SKM-1 treated with dmso at 0.1 percent for 144 hours (cell line): ENCODE results near the gene CSAG3.
"Not testable (repeated sequence)": the region's sequence is repeated elsewhere in the genome, so short reads cannot be mapped to it uniquely, and the experiment has no call there.

ENCODE experiments used
- DNase-seq: peaks from one replicate; lab custom pipeline; 2025; ENCODE audit not compliant: unreplicated experiment; lab: John Stamatoyannopoulos, UW

The CSAG3 gene

DNA sequence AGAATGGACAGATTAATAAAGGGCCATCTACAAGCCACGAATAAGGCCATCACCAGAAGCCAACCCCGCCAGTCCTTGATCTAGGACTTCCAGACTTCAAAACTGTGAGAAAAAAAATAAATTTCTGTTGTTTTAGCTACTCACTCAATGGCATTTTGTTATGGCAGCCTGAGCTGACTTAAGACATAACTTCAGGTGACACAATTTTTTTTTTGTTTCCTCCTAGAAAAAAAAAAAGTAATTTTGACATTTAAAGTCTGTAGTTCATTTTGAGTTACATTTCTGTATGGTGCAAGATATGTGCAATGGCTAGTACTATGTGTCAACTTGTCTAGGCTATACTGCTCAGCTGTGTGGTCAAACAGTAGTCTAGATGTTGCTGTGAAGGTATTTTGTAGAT, at the start of gene CSAG3:
Gene CSAG3 (plus strand): TSS at position 301 of the 400 bp plus-strand sequence.
- DNase-seq = not testable (repeated sequence)

DNA sequence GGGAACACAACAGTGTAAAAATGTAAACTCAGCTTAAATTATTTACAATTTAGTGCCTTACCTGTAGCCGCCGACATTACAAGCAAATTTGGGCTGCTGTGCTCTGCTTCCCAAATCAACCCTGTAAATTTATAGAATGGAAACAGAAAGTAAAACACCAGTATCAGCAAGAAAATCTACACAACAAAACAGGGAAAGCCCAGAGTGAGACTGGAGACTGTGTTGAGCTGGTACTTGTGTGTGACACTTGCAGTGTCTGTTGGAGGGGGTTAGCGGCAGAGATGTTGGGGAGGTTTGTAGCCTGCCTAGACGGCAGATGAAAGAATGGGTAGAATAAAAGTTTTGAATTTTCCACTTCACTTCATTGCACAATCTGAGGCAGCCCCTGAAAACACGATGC, 45.8 kb upstream of the CSAG3 start:
- DNase-seq = not testable (repeated sequence)

DNA sequence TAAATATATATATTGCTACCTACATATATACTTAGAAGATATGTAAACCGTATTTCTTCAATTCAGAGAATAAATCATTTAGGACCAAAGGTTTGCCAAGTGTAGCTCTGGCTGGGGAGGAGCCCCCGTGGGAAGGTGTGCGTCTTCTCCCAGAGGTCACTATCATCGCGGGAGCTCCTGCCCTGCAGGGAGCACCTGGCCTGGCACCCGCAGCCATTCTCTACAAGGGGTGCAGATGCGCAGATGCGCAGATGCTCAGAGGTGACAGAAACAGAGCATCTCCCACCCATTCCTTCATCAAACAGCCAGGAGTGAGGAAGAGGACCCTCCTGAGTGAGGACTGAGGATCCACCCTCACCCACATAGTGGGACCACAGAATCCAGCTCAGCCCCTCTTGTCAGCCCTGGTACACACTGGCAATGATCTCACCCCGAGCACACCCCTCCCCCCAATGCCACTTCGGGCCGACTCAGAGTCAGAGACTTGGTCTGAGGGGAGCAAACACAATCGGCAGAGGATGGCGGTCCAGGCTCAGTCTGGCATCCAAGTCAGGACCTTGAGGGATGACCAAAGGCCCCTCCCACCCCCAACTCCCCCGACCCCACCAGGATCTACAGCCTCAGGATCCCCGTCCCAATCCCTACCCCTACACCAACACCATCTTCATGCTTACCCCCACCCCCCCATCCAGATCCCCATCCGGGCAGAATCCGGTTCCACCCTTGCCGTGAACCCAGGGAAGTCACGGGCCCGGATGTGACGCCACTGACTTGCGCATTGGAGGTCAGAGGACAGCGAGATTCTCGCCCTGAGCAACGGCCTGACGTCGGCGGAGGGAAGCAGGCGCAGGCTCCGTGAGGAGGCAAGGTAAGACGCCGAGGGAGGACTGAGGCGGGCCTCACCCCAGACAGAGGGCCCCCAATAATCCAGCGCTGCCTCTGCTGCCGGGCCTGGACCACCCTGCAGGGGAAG, 44.9 kb upstream of the CSAG3 start, which contains the start of gene MAGEA2B:
Gene MAGEA2B (plus strand): TSS at position 814 of the 973 bp plus-strand sequence. CDS start 2,479 bp downstream, outside the sequence.
- DNase-seq = not testable (repeated sequence)

DNA sequence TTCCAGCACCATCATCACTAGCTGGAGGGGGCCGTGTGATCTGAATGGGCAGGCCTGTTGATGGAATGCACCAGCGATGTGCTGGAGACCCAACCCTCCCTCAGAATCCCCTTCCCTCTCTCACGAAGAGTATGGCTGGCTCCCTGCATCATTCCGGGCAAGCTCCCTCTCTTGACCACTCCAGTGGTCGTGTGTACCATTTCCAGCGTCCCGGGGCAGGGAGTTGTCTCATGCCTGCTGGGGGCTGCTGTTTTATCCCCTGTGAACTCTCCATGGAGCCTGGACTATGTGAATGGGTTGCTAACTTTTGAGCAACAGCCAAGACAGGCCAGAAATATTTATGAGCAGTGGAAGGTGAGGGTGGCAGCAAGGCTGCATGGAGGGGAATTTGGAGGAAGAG, 33.6 kb upstream of the CSAG3 start:
- no peak for DNase-seq

DNA sequence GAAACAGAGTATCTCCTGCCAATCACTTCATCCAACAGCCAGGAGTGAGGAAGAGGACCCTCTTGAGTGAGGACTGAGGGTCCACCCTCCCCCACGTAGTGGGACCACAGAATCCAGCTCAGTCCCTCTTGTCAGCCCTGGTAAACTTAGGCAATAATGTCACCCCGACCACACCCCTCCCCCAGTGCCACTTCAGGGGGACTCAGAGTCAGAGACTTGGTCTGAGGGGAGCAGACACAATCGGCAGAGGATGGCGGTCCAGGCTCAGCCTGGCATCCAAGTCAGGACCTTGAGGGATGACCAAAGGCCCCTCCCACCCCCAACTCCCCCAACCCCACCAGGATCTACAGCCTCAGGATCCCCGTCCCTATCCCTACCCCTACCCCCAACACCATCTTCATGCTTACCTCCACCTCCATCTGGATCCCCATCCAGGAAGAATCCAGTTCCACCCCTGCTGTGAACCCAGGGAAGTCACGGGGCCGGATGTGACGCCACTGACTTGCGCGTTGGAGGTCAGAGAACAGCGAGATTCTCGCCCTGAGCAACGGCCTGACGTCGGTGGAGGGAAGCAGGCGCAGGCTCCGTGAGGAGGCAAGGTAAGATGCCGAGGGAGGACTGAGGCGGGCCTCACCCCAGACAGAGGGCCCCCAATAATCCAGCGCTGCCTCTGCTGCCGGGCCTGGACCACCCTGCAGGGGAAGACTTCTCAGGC, 25.6 kb upstream of the CSAG3 start, which contains the start of the genes CSAG1 and MAGEA12:
Gene CSAG1 (minus strand): TSS at position 461 of the 715 bp plus-strand sequence. CDS start 1,261 bp downstream, outside the sequence.
Gene MAGEA12 (plus strand): TSS at position 497 of the 715 bp plus-strand sequence. CDS start 2,405 bp downstream, outside the sequence.
- no peak for DNase-seq

DNA sequence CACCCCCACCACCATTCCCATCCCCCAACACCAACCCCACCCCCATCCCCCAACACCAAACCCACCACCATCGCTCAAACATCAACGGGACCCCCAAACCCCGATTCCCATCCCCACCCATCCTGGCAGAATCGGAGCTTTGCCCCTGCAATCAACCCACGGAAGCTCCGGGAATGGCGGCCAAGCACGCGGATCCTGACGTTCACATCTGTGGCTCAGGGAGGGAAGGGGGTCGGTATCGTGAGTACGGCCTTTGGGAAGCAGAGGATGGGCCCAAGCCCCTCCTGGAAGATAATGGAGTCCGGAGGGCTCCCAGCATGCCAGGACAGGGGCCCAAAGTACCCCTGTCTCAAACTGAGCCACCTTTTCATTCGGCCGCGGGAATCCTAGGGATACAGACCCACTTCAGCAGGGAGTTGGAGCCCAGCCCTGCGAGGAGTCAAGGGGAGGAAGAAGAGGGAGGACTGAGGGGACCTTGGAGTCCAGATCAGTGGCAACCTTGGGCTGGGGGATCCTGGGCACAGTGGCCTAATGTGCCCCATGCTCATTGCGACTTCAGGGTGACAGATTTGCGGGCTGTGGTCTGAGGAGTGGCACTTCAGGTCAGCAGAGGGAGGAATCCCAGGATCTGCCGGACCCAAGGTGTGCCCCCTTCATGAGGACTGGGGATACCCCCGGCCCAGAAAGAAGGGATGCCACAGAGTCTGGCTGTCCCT, 24.7 kb upstream of the CSAG3 start:
- DNase-seq = not testable (repeated sequence)

DNA sequence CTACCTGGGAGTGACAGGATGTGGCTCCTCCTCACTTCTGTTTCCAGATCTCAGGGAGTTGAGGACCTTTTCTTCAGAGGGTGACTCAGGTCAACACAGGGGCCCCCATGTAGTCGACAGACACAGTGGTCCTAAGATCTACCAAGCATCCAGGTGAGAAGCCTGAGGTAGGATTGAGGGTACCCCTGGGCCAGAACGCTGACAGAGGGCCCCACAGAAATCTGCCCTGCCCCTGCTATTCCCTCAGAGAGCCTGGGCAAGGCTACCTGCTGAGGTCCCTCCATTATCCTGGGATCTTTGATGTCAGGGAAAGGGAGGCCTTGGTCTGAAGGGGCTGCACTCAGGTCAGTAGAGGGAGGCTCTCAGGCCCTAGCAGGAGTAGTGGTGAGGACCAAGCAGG, 23.9 kb upstream of the CSAG3 start:
- DNase-seq = no peak

DNA sequence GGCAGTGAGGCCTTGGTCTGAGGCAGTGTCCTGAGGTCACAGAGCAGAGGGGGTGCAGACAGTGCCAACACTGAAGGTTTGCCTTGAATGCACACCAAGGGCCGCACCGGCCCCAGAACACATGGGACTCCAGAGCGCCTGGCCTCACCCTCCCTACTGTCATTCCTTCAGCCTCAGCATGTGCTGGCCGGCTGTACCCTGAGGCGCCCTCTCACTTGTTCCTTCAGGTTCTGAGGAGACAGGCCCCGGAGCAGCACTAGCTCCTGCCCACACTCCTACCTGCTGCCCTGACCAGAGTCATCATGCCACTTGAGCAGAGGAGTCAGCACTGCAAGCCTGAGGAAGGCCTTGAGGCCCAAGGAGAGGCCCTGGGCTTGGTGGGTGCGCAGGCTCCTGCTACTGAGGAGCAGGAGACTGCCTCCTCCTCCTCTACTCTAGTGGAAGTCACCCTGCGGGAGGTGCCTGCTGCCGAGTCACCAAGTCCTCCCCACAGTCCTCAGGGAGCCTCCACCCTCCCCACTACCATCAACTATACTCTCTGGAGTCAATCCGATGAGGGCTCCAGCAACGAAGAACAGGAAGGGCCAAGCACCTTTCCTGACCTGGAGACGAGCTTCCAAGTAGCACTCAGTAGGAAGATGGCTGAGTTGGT, 23.0 kb upstream of the CSAG3 start:
- DNase-seq = no peak

DNA sequence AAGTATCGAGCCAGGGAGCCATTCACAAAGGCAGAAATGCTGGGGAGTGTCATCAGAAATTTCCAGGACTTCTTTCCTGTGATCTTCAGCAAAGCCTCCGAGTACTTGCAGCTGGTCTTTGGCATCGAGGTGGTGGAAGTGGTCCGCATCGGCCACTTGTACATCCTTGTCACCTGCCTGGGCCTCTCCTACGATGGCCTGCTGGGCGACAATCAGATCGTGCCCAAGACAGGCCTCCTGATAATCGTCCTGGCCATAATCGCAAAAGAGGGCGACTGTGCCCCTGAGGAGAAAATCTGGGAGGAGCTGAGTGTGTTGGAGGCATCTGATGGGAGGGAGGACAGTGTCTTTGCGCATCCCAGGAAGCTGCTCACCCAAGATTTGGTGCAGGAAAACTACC, 22.5 kb upstream of the CSAG3 start:
- DNase-seq = not testable (repeated sequence)

DNA sequence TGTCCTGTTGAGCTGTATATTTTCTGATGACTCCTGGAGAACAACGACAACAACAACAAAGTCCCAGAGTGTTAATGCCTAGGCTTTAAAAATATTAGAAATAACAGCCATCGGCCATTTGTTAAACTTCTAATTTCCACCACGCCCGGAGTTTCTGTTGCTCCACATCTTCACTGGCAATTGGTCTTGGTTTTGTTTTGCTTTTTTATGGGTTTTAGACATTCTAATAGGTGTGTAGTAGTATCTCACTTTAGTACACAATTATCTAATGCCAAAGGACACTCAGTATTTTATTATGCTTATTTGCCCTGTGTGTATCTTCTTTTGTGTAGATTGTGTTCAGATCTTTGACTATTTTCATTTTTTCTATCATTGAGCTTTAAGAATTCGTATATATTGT, 20.5 kb upstream of the CSAG3 start:
- no peak for DNase-seq

DNA sequence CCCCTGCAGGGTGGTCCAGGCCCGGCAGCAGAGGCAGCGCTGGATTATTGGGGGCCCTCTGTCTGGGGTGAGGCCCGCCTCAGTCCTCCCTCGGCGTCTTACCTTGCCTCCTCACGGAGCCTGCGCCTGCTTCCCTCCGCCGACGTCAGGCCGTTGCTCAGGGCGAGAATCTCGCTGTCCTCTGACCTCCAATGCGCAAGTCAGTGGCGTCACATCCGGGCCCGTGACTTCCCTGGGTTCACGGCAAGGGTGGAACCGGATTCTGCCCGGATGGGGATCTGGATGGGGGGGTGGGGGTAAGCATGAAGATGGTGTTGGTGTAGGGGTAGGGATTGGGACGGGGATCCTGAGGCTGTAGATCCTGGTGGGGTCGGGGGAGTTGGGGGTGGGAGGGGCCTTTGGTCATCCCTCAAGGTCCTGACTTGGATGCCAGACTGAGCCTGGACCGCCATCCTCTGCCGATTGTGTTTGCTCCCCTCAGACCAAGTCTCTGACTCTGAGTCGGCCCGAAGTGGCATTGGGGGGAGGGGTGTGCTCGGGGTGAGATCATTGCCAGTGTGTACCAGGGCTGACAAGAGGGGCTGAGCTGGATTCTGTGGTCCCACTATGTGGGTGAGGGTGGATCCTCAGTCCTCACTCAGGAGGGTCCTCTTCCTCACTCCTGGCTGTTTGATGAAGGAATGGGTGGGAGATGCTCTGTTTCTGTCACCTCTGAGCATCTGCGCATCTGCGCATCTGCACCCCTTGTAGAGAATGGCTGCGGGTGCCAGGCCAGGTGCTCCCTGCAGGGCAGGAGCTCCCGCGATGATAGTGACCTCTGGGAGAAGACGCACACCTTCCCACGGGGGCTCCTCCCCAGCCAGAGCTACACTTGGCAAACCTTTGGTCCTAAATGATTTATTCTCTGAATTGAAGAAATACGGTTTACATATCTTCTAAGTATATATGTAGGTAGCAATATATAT, 5.0 kb upstream of the CSAG3 start, which contains the start of gene MAGEA2:
Gene MAGEA2 (minus strand): TSS at position 157 of the 965 bp plus-strand sequence. CDS start 2,479 bp downstream, outside the sequence.
- DNase-seq = not testable (repeated sequence)

DNA sequence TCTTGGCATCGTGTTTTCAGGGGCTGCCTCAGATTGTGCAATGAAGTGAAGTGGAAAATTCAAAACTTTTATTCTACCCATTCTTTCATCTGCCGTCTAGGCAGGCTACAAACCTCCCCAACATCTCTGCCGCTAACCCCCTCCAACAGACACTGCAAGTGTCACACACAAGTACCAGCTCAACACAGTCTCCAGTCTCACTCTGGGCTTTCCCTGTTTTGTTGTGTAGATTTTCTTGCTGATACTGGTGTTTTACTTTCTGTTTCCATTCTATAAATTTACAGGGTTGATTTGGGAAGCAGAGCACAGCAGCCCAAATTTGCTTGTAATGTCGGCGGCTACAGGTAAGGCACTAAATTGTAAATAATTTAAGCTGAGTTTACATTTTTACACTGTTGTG, 4.1 kb upstream of the CSAG3 start:
- not testable (repeated sequence) for DNase-seq

DNA sequence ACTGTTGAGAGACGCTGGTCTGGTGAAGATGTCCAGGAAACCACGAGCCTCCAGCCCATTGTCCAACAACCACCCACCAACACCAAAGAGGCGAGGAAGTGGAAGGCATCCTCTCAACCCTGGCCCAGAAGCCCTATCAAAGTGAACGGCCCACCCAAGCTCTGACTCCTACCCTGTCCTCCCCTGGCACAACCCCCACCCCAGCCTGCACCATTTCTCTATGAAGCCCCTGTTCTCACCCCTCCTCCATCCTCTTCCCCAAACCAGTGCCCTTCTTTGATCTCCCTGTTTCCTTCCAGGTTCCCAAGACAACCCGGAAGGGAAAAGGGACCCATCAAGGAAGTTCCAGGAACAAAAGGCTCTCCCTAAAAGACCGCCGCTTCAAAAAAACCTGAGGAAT, 526 bp downstream of the CSAG3 start:
- DNase-seq = not testable (repeated sequence)

DNA sequence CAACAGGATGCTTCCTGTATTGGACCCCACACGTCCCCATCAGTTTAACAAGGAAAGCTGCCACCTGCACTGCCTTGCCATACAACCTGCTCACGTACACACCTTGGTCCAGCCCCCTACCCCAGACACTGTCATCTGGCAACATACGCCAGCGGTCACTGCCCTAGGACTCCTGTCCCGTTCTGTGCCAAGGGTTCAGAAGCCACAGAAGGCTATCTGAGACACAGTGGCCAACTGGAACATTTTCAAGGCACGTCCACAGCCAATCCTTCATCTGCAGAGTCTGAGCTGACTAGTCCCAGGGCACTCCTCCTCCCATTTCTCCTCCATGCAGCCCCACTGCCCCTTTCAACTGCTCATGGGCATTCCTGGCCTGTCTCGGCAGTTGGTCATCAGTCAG, 2.6 kb downstream of the CSAG3 start:
- DNase-seq = not testable (repeated sequence)

DNA sequence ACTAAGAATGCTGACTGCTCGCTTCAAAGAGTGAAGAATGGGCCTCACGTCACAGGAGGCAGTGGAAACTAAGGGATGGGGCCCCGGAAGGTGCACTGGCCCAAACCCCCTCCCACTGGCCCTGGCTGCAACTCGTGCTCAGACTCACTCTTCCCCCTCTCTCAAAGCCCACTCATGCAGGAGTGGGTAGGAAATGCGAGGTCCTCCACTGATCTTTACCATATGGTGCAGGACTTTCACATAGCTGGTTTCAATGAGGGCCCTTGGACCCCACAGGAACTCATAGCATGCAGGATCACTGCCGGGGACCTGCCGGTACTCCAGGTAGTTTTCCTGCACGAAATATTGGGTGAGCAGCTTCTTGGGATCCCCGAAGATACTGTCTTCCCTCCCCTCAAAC, 7.5 kb downstream of the CSAG3 start:
- DNase-seq = not testable (repeated sequence)

DNA sequence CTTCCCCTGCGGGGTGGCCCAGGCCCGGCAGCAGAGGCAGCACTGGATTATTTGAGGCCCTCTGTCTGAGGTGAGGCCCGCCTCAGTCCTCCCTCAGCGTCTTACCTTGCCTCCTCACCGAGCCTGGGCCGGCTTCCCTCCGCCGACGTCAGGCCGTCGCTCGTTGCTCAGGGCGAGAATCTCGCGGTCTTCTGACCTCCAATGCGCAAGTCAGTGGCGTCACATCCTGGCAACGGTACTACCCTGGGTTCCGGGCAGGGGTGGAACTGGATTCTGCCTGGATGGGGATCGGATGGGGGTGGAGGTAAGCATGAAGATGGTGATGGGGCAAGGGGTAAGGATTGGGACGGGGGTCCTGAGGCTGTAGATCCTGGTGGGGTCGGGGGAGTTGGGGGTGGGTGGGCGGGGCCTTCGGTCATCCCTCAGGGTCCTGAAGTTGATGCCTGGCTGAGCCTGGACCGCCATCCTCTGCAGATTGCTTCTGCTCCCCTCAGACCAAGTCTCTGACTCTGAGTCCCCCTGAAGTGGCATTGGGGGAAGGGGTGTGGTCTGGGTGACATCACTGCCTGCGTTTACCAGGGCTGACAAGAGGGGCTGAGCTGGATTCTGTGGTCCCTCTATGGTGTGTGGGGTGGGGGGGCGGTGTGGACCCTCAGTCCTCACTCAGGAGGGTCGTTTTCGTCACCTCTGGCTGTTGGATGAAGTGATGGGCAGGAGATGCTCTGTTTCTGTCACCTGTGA, 10.7 kb downstream of the CSAG3 start, which contains the start of gene MAGEA6:
Gene MAGEA6 (minus strand): TSS at position 141 of the 741 bp plus-strand sequence. CDS start 2,039 bp downstream, outside the sequence.
- not testable (repeated sequence) for DNase-seq

DNA sequence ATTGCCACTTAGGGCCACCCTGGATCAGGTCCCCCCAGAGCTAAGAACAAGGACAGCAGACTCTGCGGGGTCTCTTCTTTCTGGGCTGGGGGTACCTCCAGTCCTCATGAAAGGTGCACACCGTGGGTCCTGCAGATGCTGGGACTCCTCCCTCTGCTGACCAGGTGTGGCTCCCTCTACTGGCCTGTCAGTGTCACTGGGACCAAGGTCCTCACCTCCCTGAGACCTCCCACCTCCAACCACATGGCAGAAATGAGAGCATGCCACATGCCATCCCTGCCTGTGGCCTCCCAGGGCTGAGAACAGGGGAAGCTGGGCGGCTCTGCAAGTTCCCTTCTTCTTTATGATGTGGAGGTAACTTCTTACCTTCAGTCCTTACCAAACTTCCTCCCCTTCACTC, 28.0 kb downstream of the CSAG3 start:
- not testable (repeated sequence) for DNase-seq

DNA sequence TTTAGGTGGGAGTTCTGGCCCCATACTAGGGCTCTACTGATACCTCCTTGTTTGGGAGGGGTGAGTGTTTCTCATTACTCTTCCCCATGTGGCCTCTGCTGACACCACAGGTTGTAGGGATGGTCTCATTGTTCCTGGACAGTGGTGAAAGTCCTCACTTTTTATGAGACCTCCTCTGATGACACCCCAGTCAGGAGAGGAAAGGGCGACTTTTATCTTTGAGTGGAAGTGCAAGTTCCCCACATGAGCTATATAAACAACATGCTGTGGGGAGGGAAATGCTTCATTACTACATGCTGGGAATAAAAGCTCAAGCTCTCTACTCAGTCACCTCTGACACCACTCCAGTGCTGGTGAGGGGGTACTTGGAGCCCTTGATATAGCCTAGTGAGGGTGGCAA, 39.9 kb downstream of the CSAG3 start:
- DNase-seq = no peak
